A549 (cell line): Measurements from ENCODE around the gene MUC5AC.

Source experiments
- CTCF ChIP-seq: fragments of >200 bp; sonication (Bioruptor Twin); formaldehyde crosslinking; IDR thresholded peaks from 3 replicates; pipeline ENCODE4 v1.5.1; 2016
- POLR2A ChIP-seq: IDR thresholded peaks from 2 replicates; pipeline ENCODE4 v1.6.1; 2012; ENCODE audit warnings: mild to moderate bottlenecking, low read length

- TF ChIP-seq CTCF: no peak
- no peak for TF ChIP-seq POLR2A
These were observed 81.9 kb downstream of the MUC5AC start for GRCh38 chr11:1239596-1240205.
